ENCODE results near the gene BATF3.

- no peak for TF ChIP-seq CTCF (IDR thresholded peaks at IDR 0.05)
- no peak for TF ChIP-seq POLR2A (IDR thresholded peaks at IDR 0.05)
These were observed 4.4 kb upstream of the BATF3 start for GRCh38 chr1:212703991-212704564.

Measured in thyroid gland (tissue), 4 donors.